Cardiac muscle cell (in vitro differentiated cells and primary cell): ENCODE results near the gene TTC28. TPM values are rescaled to one million over a fixed set of nuclear protein-coding genes. Genes with fewer than 3 reads are reported as not detected.
A peak's percentile ranks its signal among the peaks of the same experiment; 100 is the strongest.
"Not testable (repeated sequence)": the region's sequence is repeated elsewhere in the genome, so short reads cannot be mapped to it uniquely, and the experiment has no call there.

Experiments
- DNase-seq, 2 donors: peaks; one replicate each; pipeline versions ENCODE4 v3.0.0 to v3.0.0-alpha.2; 2010 to 2017; ENCODE audit warnings: low read depth in 1 of 2, low spot score in 1 of 2
- H3K27ac ChIP-seq: fragments of 200-600 bp; sonication (generic); 2 replicates; pipeline ENCODE4 v1.5.1; 2016
- H3K27me3 ChIP-seq: fragments of 200-600 bp; sonication (generic); 2 replicates; pipeline ENCODE4 v1.6.0; 2016; ENCODE audit warnings: control low read depth
- H3K36me3 ChIP-seq: fragments of 200-600 bp; sonication (generic); 2 replicates; pipeline ENCODE4 v1.5.1; 2016; ENCODE audit warnings: control low read depth
- H3K4me1 ChIP-seq: fragments of 200-600 bp; sonication (generic); 2 replicates; pipeline ENCODE4 v1.8.1; 2017; ENCODE audit warnings: low read depth, mild to moderate bottlenecking, mixed run types
- H3K4me3 ChIP-seq: fragments of 200-600 bp; sonication (generic); 2 replicates; pipeline ENCODE4 v1.5.1; 2016; ENCODE audit warnings: mild to moderate bottlenecking
- H3K9me3 ChIP-seq: fragments of 200-600 bp; sonication (generic); 2 replicates; pipeline ENCODE4 v1.5.1; 2017; ENCODE audit warnings: low read depth, mild to moderate bottlenecking, control low read depth
- polyA plus RNA-seq: library from polyadenylated mRNA; unstranded; fragments of >200 nt; fragmentation: Nextera tagmentation; extraction: Ambion mirVana; gene quantifications from 2 replicates; pipeline ENCODE4 v1.2.1, GENCODE V29; 2016
- total RNA-seq: library from RNA; depleted of rRNA; stranded (reverse); fragments of >200 nt; gene quantifications from 2 replicates; pipeline ENCODE4 v1.2.3, GENCODE V29; 2016
- TF ChIP-seq, protein P1 (sequence below): IDR thresholded peaks from 2 replicates; pipeline ENCODE4 v1.5.1; 2012; ENCODE audit warnings: low read depth, mild to moderate bottlenecking, low read length

The TTC28 gene
- total and polyA plus RNA-seq, 2 experiments from 2014 or later: 27.3 to 109 TPM

DNA sequence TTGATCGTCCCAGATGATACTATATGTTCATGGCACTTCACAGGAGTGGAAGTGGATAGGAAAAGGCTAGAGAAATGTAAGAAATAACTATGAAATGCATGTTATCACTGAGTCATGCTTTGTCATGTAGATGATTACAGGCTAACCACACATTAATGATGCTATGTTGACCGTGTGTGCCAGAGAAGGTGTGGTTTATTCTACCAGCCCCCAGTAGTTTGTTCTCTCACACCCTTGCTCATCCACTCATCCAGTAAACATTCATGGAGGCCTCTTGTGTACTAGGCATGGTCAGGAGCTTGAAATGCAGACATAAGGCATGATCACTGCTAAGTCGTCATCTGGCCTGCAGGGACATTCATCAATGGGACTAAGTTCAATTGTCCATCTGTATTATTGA lies 607.6 kb downstream of the TTC28 start:
- Histone ChIP-seq H3K27me3 (no peaks in the 10 kb centered on the region), H3K27ac (no peak overlapping the region), H3K36me3 (no peaks in the 10 kb centered on the region), H3K4me1 (peaks cover 25% of the 10 kb centered on the region), H3K4me3 (no peak overlapping the region), H3K9me3 (no peaks in the 10 kb centered on the region)
- no peak for DNase-seq
- TF ChIP-seq, protein P1, sequence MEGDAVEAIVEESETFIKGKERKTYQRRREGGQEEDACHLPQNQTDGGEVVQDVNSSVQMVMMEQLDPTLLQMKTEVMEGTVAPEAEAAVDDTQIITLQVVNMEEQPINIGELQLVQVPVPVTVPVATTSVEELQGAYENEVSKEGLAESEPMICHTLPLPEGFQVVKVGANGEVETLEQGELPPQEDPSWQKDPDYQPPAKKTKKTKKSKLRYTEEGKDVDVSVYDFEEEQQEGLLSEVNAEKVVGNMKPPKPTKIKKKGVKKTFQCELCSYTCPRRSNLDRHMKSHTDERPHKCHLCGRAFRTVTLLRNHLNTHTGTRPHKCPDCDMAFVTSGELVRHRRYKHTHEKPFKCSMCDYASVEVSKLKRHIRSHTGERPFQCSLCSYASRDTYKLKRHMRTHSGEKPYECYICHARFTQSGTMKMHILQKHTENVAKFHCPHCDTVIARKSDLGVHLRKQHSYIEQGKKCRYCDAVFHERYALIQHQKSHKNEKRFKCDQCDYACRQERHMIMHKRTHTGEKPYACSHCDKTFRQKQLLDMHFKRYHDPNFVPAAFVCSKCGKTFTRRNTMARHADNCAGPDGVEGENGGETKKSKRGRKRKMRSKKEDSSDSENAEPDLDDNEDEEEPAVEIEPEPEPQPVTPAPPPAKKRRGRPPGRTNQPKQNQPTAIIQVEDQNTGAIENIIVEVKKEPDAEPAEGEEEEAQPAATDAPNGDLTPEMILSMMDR: no peak

DNA sequence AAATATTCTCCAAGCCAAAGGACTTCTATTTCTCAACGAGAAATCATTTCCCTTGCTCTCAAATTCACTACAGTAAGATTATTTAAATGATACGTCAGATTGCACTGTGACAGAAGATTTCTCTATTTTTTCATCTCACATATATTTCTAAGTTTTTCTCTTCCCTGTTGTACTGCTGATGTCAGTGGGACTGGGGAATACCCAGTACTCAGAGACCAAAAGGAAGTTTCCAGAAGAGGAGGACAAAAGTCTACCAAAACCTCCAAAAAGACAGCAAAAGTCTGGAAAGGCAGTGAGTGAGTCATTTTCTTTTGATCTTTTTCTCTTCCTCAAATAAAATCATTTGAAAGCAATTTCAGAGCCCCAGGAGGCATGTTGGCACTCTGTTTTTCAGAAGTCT lies 610.8 kb downstream of the TTC28 start:
- Histone ChIP-seq H3K36me3 (no peaks in the 10 kb centered on the region), H3K9me3 (no peaks in the 10 kb centered on the region), H3K27me3 (no peaks in the 10 kb centered on the region), H3K4me3 (no peak overlapping the region), H3K4me1 (peaks cover 13% of the 10 kb centered on the region), H3K27ac (no peak overlapping the region)
- no peak for DNase-seq
- TF ChIP-seq, protein P1: no peak

DNA sequence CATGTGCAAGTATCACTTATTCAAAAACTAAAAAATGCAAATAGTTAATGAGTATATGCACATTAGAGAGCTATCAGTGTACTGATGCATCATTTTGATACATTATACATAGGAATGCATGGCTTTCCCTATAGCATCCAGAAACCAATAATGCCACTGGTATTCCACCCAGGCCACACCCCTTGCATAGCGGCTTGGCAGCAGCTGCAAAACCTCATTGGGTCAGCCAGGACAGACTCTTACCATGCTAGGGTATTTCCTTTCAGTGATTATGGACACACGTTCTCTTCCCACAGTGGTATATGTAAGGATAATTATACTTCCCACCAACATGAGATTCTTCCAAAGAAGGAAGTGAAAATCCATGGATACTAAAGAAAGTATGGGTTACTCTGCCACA lies 614.7 kb downstream of the TTC28 start:
- no peak overlapping the region for H3K4me3 ChIP-seq
- H3K9me3 ChIP-seq: no peaks in the 10 kb centered on the region
- no peaks in the 10 kb centered on the region for H3K36me3 ChIP-seq
- TF ChIP-seq, protein P1: no peak
- peaks cover 10% of the 10 kb centered on the region for H3K4me1 ChIP-seq
- DNase-seq: peak in 1 of 2 donors; percentile 46
- H3K27me3 ChIP-seq: no peaks in the 10 kb centered on the region
- peak overlapping the region; percentile 62 for H3K27ac ChIP-seq

DNA sequence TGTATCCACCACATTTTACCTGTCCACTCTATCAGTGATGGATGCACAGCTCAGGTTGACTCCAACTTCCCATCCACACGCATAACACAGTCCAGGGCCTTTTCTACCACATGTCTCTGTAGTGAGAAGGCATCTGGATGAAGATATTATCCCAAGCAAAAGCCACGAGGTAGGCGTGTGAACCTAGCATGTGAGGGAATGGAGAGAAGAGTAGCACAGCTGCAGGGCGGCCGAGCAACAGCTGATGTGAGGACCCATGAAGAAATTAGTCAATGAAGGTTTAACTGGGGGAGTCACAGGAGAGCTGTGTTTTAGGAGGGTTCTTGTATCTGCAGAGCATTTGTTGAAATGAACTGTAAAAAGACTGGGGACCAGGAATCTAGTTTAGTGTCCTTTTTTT lies 616.0 kb downstream of the TTC28 start:
- H3K4me3 ChIP-seq: no peak overlapping the region
- no peaks in the 10 kb centered on the region for H3K9me3 ChIP-seq
- no peak for DNase-seq
- H3K36me3 ChIP-seq: no peaks in the 10 kb centered on the region
- TF ChIP-seq, protein P1: no peak
- no peaks in the 10 kb centered on the region for H3K27me3 ChIP-seq
- peaks cover 10% of the 10 kb centered on the region for H3K4me1 ChIP-seq
- H3K27ac ChIP-seq: no peak overlapping the region

DNA sequence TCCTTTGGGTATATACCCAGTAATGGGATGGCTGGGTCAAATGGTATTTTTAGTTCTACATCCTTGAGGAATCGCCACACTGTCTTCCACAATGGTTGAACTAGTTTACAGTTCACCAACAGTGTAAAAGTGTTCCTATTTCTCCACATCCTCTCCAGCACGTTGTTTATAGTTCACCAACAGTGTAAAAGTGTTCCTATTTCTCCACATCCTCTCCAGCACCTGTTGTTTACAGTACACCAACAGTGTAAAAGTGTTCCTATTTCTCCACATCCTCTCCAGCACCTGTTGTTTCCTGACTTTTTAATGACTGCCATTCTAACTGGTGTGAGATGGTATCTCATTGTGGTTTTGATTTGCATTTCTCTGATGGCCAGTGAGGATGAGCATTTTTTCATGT lies 619.0 kb downstream of the TTC28 start:
- not testable (repeated sequence) for H3K9me3 ChIP-seq, H3K4me1 ChIP-seq, H3K36me3 ChIP-seq, DNase-seq, H3K27ac ChIP-seq, H3K27me3 ChIP-seq, H3K4me3 ChIP-seq

DNA sequence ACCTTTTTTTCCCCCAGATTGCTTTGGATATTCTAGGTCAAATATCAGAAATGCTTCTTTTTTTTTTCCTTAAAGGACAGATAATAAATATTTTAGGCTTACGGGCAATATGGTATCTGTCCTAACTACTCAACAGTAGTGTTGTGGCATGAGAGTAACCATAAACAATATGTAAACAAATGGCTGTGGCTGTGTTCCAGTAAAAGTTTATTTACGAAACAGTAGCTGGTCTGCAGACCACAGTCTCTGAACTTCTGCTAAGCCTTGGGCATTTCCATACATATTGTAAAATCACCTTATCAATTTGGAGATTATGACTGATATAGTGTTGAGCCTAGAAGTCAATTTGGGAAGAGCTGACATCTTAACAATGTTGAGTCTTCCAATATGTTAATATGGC lies 621.6 kb downstream of the TTC28 start:
- Histone ChIP-seq H3K27me3 (no peaks in the 10 kb centered on the region), H3K9me3 (no peaks in the 10 kb centered on the region), H3K36me3 (no peaks in the 10 kb centered on the region), H3K27ac (no peak overlapping the region), H3K4me3 (no peak overlapping the region), H3K4me1 (no peaks in the 10 kb centered on the region)
- TF ChIP-seq, protein P1: no peak
- no peak for DNase-seq
